ENCODE data around the gene CST6.
"Not testable (repeated sequence)": the region's sequence is repeated elsewhere in the genome, so short reads cannot be mapped to it uniquely, and the experiment has no call there.

CST6 gene

DNA sequence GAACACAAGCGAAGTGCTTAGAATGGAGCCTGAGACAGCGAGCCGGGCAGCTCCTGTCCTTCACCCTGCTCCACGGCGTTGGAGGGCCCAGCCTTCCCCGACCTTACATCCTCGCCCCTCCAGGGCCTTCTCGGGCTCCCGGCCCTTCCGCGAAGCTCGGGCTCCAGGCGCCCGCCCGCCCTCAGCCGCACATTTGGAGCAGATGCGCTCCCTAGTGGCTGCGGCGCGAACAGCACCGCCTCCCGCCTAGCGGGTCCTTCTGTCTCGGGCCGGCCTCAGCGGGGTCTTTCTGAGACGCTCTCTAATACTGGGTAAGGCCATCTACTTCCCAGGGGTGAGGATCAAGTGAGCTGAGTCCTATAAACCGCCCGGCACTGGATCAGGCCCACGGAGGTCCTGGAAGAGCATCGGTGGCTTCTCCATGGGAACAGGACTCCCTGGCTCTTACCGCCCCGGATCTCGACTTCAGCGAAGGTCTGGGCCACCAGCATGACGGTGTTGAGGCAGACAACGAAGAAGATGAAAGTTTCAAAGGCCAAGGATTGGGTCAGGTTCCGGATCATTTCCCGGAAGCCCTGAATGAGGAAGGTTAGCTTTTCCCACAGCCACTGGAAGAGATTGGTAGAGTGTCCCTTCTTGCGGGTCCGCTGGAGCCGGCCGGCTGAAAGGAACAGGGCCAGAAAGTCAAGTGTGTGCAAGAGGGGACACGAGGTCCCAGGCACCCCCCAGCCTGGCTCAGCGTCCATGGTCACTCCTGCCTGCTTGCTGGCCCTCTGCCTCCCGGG, 10.8 kb downstream of the CST6 start:
- no peaks in the 10 kb centered on the region for H3K36me3 ChIP-seq
- DNase-seq: peak; percentile 85
- H3K9me3 ChIP-seq: no peaks in the 10 kb centered on the region
- H3K27me3 ChIP-seq: 0 out of 2 replicates have a peak, but pooled peaks cover 3% of the 10 kb centered on the region
- H3K4me3 ChIP-seq (ENCODE audit: low read depth, low read length): peak overlapping the region; percentile 45
- TF ChIP-seq, protein P1, sequence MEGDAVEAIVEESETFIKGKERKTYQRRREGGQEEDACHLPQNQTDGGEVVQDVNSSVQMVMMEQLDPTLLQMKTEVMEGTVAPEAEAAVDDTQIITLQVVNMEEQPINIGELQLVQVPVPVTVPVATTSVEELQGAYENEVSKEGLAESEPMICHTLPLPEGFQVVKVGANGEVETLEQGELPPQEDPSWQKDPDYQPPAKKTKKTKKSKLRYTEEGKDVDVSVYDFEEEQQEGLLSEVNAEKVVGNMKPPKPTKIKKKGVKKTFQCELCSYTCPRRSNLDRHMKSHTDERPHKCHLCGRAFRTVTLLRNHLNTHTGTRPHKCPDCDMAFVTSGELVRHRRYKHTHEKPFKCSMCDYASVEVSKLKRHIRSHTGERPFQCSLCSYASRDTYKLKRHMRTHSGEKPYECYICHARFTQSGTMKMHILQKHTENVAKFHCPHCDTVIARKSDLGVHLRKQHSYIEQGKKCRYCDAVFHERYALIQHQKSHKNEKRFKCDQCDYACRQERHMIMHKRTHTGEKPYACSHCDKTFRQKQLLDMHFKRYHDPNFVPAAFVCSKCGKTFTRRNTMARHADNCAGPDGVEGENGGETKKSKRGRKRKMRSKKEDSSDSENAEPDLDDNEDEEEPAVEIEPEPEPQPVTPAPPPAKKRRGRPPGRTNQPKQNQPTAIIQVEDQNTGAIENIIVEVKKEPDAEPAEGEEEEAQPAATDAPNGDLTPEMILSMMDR (IDR thresholded peaks at IDR 0.05; ENCODE audit: low read depth, low read length): peak; percentile 84
- H3K4me1 ChIP-seq: no peaks in the 10 kb centered on the region

DNA sequence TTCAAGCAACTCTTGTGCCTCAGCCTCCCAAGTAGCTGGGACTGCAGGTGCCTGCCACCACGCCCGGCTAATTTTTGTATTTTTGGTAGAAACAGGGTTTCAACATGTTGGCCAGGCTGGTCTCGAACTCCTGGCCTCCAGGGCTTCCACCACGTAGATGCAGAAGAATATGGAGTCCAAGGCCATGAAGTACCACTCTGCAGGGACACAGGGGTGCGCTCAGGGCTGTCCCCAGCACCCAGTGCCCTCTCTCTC, 11.3 kb downstream of the CST6 start:
- H3K27me3 ChIP-seq; H3K36me3 ChIP-seq; DNase-seq; H3K4me1 ChIP-seq; H3K9me3 ChIP-seq; H3K4me3 ChIP-seq (ENCODE audit: low read depth, low read length): not testable (repeated sequence)

DNA sequence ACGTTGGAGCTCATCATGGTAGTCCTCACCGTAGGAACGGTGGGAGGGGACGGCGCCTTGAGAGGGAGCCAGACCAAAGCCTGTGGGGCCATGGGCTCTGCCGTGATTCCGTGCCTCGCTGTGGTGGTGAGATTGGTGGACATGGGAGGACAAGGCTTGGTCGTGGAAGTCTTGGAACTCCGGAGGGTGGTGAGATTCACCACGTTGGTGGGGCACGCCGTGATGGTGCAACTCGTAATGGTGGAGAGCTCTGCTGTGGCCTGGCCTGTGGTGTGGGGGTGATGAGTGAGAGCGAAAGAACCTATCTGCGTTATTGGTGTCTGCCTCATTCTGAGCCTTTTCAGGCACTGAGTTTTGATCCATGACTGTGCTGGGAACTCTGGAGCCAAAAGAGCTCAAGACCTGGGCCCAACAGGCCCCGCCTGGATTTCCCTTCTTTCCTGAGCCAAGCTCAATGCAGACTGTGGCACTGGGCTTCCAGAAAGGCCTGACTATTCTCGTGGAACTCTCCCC, 14.3 kb downstream of the CST6 start, which contains the start of gene CATSPER1:
TSS of gene CATSPER1 (minus strand) at position 463 of the 513 bp plus-strand sequence. CDS start at position 363, 100 bp downstream.
- DNase-seq: no peak
- TF ChIP-seq, protein P1 (IDR thresholded peaks at IDR 0.05; ENCODE audit: low read depth, low read length): no peak
- Histone ChIP-seq H3K4me1 (no peaks in the 10 kb centered on the region), H3K4me3 (ENCODE audit: low read depth, low read length) (no peak within 1 kb of the TSS), H3K9me3 (no peaks in the 10 kb centered on the region), H3K36me3 (no peaks in the 10 kb centered on the region), H3K27me3 (peaks cover 11% of the 10 kb centered on the region; the same call in 1 of the 2 replicates)

DNA sequence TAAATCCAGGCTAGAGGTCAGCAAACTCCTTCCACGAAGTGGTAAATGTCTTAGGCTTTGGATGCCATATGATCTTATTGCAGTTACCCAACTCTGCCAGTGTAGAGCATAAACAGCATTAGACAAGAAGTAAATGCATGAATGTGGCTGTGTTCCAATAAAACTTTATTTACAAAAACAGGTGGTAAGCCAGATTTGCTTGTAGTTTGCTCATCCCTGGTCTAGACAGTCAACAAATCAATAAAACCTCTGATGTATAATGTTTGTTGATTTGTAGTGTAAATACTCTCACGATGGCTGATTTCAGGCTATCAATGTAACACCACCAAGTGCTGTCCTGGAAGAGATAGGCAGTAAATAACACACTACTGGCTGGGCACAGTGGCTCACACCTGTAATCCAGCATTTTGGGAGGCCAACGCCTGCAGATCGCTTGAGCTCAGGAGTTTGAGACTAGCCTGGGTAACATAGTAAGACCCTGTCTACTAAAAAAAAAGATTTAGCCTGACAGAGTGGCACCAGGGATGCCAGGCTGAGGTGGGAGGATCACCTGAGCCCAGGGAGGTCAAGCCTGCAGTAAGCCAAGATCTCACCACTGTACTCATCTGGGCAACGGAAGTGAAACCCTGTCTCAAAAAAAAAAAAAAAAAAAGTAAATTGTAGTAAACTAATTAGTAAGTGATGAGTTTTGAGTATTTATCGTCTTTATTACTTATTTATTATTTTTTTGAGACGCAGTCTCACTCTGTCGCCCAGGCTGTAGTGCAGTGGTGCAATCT, 21.3 kb downstream of the CST6 start:
- no peak overlapping the region for H3K4me3 ChIP-seq (ENCODE audit: low read depth, low read length)
- DNase-seq: no peak
- H3K36me3 ChIP-seq: no peaks in the 10 kb centered on the region
- no peaks in the 10 kb centered on the region for H3K9me3 ChIP-seq
- no peaks in the 10 kb centered on the region for H3K4me1 ChIP-seq
- peaks cover 4% of the 10 kb centered on the region; the same call in 1 of the 2 replicates for H3K27me3 ChIP-seq
- TF ChIP-seq, protein P1 (IDR thresholded peaks at IDR 0.05; ENCODE audit: low read depth, low read length): no peak

DNA sequence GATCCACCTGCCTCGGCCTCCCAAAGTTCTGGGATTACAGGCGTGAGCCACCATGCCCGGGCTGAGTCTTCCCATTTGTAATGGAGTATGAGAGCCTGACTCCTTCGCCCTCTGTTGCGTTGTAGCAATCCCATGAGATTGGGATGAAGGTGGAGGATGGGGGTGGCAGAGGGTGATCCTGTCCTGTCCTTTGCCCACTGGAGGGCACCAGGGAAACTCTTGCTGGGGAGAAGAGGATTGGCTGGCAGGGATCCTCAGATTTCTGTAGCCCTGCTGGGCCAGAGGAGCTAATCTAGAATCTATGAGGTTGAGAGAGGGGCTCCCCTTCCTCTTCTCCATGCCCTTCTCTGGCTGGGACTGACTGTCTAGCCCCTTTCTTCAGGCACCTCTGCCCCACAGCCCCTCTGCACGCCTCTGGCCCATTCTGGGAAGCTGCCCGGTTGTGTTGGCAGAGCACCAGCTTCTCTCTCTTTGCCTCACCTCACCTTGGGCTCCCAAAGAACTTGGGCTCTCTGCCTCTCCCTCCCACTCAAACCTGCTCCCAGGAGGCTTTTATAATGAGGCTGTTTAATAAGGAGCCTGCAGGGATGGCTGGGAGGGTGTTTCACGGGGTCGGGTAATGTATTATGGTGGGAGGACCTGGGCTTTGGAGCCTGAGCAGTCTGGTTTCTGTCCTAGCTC, 24.0 kb downstream of the CST6 start:
- Histone ChIP-seq H3K27me3 (no peaks in the 10 kb centered on the region; the same call in 1 of the 2 replicates), H3K4me1 (no peaks in the 10 kb centered on the region), H3K9me3 (no peaks in the 10 kb centered on the region), H3K36me3 (no peaks in the 10 kb centered on the region), H3K4me3 (ENCODE audit: low read depth, low read length) (no peak overlapping the region)
- TF ChIP-seq, protein P1 (IDR thresholded peaks at IDR 0.05; ENCODE audit: low read depth, low read length): no peak
- no peak for DNase-seq

DNA sequence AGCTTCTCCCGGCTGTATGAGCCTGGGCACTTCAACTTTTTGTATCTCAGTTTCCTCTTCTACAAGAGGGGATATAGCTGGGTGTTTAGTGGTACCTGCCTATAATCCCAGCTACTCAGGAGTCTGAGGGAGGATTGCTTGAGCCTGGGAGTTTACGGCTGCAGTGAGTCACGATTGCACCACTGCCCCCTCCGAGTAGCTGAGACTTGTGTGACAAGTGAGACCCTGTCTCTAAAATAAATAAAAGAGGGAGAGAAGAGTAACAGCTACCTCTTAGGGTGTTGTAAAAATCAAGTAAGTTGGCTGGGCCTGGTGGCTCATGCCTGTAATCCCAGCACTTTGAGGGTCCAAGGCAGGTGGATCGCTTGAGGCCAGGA, 24.5 kb downstream of the CST6 start:
- H3K4me3 ChIP-seq (ENCODE audit: low read depth, low read length): no peak overlapping the region
- H3K4me1 ChIP-seq: no peaks in the 10 kb centered on the region
- no peaks in the 10 kb centered on the region for H3K36me3 ChIP-seq
- TF ChIP-seq, protein P1 (IDR thresholded peaks at IDR 0.05; ENCODE audit: low read depth, low read length): no peak
- no peaks in the 10 kb centered on the region; the same call in 1 of the 2 replicates for H3K27me3 ChIP-seq
- no peaks in the 10 kb centered on the region for H3K9me3 ChIP-seq
- DNase-seq: no peak
